HCT116 (cell line): ENCODE data around the gene MAGIX. TPM values are rescaled to one million over a fixed set of nuclear protein-coding genes. Genes with fewer than 3 reads are reported as not detected.

Experiments used
- ATAC-seq: fragments of 200-7000 bp; cut with Tn5 transposase; 2 replicates; pipeline ENCODE4 v1.9.1; 2020; ENCODE audit warnings: mild to moderate bottlenecking, moderate library complexity
- BruUV-seq: library from RNA; stranded (reverse); fragments of 400-500 nt; replicated peaks from 2 replicates; lab custom pipeline; 2021; lab: Mats Ljungman, UMichigan
- CTCF ChIA-PET: fragments of 300-600 bp; sonication (Branson Sonifier 250); formaldehyde crosslinking; loops from one replicate; lab custom pipeline; 2021; ENCODE audit warnings: antibody characterized with exemption; lab: Charles Lee
- POLR2A ChIA-PET: fragments of 300-600, 350-600 bp; sonication (Branson Sonifier 250); formaldehyde crosslinking; loops from one replicate; lab custom pipeline; 2021; ENCODE audit warnings: antibody characterized with exemption; lab: Charles Lee
- RAD21 ChIA-PET, 2 experiments: fragments of 300-600 bp; sonication (Branson Sonifier 250); formaldehyde crosslinking; loops; one replicate each; lab custom pipeline; 2023; ENCODE audit warnings: low total read pairs in 2 of 2; ENCODE audit not compliant: uncharacterized antibody in 2 of 2, unreplicated experiment in 2 of 2, low non-redundant PET in 1 of 2; lab: Charles Lee
- DNase-seq: peaks from one replicate; pipeline ENCODE4 v3.0.0-alpha.2; 2010; ENCODE audit warnings: low read depth, low spot score
- H2AFZ ChIP-seq: fragments of 200-600 bp; shearing (Covaris generic), sonication (generic); 2 replicates; pipeline ENCODE4 v1.6.1; 2017; ENCODE audit warnings: low read depth, mixed run types, mixed read lengths, antibody characterized with exemption, low read length; ENCODE audit not compliant: poor library complexity, severe bottlenecking
- H3K27ac ChIP-seq: 2 replicates; pipeline ENCODE4 v1.5.1; 2012; ENCODE audit warnings: low read depth, low read length
- H3K27me3 ChIP-seq: fragments of 200-600 bp; sonication (generic); 2 replicates; pipeline ENCODE4 v1.6.1; 2016; ENCODE audit warnings: mixed run types, low read length, mixed read lengths; ENCODE audit not compliant: insufficient read depth
- H3K36me3 ChIP-seq, 2 experiments: fragments of 200-500 bp in 1 of 2; fragments of 200-600 bp in 1 of 2; sonication (Bioruptor generic) in 1 of 2; sonication (generic) in 1 of 2; 2 replicates each; pipeline versions ENCODE4 v1.5.1 to v1.6.1; 2014 to 2016; ENCODE audit warnings: low read length in 2 of 2, inconsistent platforms in 1 of 2, mixed read lengths in 1 of 2, mixed run types in 1 of 2; ENCODE audit not compliant: insufficient read depth in 2 of 2, control insufficient read depth in 1 of 2
- H3K4me1 ChIP-seq, 2 experiments: fragments of 200-600 bp in 1 of 2; sonication (generic) in 1 of 2; 2 replicates each; pipeline versions ENCODE4 v1.5.1 to v1.6.1; 2012 to 2017; ENCODE audit warnings: low read length in 2 of 2, inconsistent platforms in 1 of 2, mild to moderate bottlenecking in 1 of 2, mixed read lengths in 1 of 2, mixed run types in 1 of 2, moderate library complexity in 1 of 2; ENCODE audit not compliant: insufficient read depth in 2 of 2, control insufficient read depth in 1 of 2
- H3K4me2 ChIP-seq: fragments of 200-600 bp; sonication (generic); 2 replicates; pipeline ENCODE4 v1.6.1; 2017; ENCODE audit warnings: mixed run types, low read length, mixed read lengths
- H3K4me3 ChIP-seq, 2 experiments: fragments of 200-600 bp in 1 of 2; sonication (generic) in 1 of 2; replicated peaks in 1 of 2; 2 replicates each; pipeline ENCODE4 v1.5.1; 2011 to 2016; ENCODE audit warnings: low read length in 2 of 2, control low read depth in 1 of 2, low read depth in 1 of 2, mild to moderate bottlenecking in 1 of 2, mixed read lengths in 1 of 2, mixed run types in 1 of 2
- H3K79me2 ChIP-seq: fragments of 200-600 bp; sonication (generic); 2 replicates; pipeline ENCODE4 v1.6.1; 2017; ENCODE audit warnings: mild to moderate bottlenecking, mixed run types, low read length, moderate library complexity, mixed read lengths; ENCODE audit not compliant: insufficient read depth
- H3K9ac ChIP-seq: fragments of 200-600 bp; sonication (generic); 2 replicates; pipeline ENCODE4 v1.6.1; 2016; ENCODE audit warnings: low read length, mixed read lengths
- H3K9me2 ChIP-seq: fragments of 200-600 bp; sonication (generic), shearing (Covaris generic); 2 replicates; pipeline ENCODE4 v1.6.1; 2017; ENCODE audit warnings: mixed run types, mild to moderate bottlenecking, moderate library complexity; ENCODE audit not compliant: insufficient read depth
- H3K9me3 ChIP-seq, 2 experiments: fragments of 200-500 bp in 1 of 2; fragments of 200-600 bp in 1 of 2; sonication (Bioruptor generic) in 1 of 2; sonication (generic) in 1 of 2; 2 replicates each; pipeline ENCODE4 v1.6.1; 2014 to 2017; ENCODE audit warnings: low read length in 2 of 2, mixed read lengths in 2 of 2, inconsistent platforms in 1 of 2, low read depth in 1 of 2, mild to moderate bottlenecking in 1 of 2, mixed run types in 1 of 2, moderate library complexity in 1 of 2; ENCODE audit not compliant: control insufficient read depth in 1 of 2, insufficient read depth in 1 of 2
- H4K20me1 ChIP-seq: fragments of 200-600 bp; sonication (generic), shearing (Covaris generic); 2 replicates; pipeline ENCODE4 v1.6.1; 2017; ENCODE audit warnings: mixed run types, mild to moderate bottlenecking, moderate library complexity; ENCODE audit not compliant: insufficient read depth
- ATF3 ChIP-seq: IDR thresholded peaks from 2 replicates; pipeline ENCODE4 v1.6.1; 2012
- ELF1 ChIP-seq: IDR thresholded peaks from 2 replicates; pipeline ENCODE4 v1.6.1; 2012; ENCODE audit warnings: low read depth, borderline replicate concordance
- EZH2 ChIP-seq: fragments of 200-600 bp; sonication (generic); IDR thresholded peaks from 2 replicates; pipeline ENCODE4 v1.6.1; 2017; ENCODE audit warnings: antibody characterized with exemption, mixed run types
- FOSL1 ChIP-seq: IDR thresholded peaks from 2 replicates; pipeline ENCODE4 v1.6.1; 2012; ENCODE audit warnings: low read depth
- MAX ChIP-seq: IDR thresholded peaks from 2 replicates; pipeline ENCODE4 v1.6.1; 2012
- REST ChIP-seq: IDR thresholded peaks from 2 replicates; pipeline ENCODE4 v1.6.1; 2012; ENCODE audit warnings: low read depth
- SP1 ChIP-seq: IDR thresholded peaks from 2 replicates; pipeline ENCODE4 v1.6.1; 2012; ENCODE audit warnings: low read depth
- intact Hi-C: fragments of 100-400 bp; cut with micrococcal nuclease; formaldehyde crosslinking; loops from 2 replicates; pipeline ENCODE4 v1.10.0; 2022
- total RNA-seq: library from RNA; stranded (reverse); gene quantifications from one replicate; pipeline ENCODE4 v1.2.1, GENCODE V29; 2021; ENCODE audit not compliant: unreplicated experiment

Gene MAGIX
- total RNA-seq, 1 experiment from 2014 or later, result 2.6 TPM

GRCh38 chrX:49178537-49178936, 16.0 kb downstream of the MAGIX start (continued):
- TF ChIP-seq REST, result no peak
- TF ChIP-seq FOSL1, result no peak
- no peak for TF ChIP-seq MAX
- TF ChIP-seq, all 23 proteins: peak for 0

- RAD21 ChIA-PET, result no interaction called here
- Histone ChIP-seq H3K9ac (no peak overlapping the region), H3K27ac (no peak overlapping the region), H3K4me2 (no peak overlapping the region), H3K27me3 (no peaks in the 10 kb centered on the region), H3K36me3 (peaks cover 7 to 9% of the 10 kb centered on the region in 2 experiments; a peak in 3 of 4 replicates), H3K4me1 (peaks cover 9 to 31% of the 10 kb centered on the region in 2 experiments; a peak in 3 of 4 replicates), H3K79me2 (peaks cover 18% of the 10 kb centered on the region), H3K4me3 (no peak overlapping the region), H3K9me3 (no peaks in the 10 kb centered on the region), H3K9me2 (no peaks in the 10 kb centered on the region), H2AFZ (no peak overlapping the region), H4K20me1 (no peaks in the 10 kb centered on the region)
- POLR2A ChIA-PET, result no interaction called here
- intact Hi-C loops, result no loop called here
- no TSS peak for BruUV-seq
- TF ChIP-seq ATF3 (no peak), SP1 (no peak), ELF1 (no peak), EZH2 (no peak)
- CTCF ChIA-PET, result no interaction called here
- ATAC-seq, result no peak
- no peak for DNase-seq
Observed at GRCh38 chrX:49179358-49179757, 16.8 kb downstream of the MAGIX start.
